GM21515 (cell line): ENCODE data around the gene GHITM.
"Not testable (repeated sequence)": the region's sequence is repeated elsewhere in the genome, so short reads cannot be mapped to it uniquely, and the experiment has no call there.

Experiments used
- ATAC-seq: cut with Tn5 transposase; IDR thresholded peaks from one replicate; pipeline ENCODE4 v1.9.1; 2021; ENCODE audit not compliant: unreplicated experiment

Gene GHITM

GRCh38 chr10:84147347-84147746 is 8.0 kb downstream of the GHITM start:
- ATAC-seq, result no peak

- not testable (repeated sequence) for ATAC-seq
Measured at GRCh38 chr10:84148006-84148597, 8.8 kb downstream of the GHITM start.

DNA sequence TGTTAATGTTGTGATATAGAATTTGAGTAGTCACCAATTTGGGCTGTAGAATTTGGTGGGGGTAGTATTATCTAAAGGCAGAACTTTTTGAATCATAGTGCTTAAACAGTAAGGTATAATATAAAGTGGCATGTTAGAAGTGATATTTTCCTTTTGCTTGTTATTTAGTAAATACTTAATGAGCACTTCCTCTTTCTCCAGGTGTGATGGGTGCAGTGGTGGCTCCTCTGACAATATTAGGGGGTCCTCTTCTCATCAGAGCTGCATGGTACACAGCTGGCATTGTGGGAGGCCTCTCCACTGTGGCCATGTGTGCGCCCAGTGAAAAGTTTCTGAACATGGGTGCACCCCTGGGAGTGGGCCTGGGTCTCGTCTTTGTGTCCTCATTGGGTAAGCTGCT is 10.5 kb downstream of the GHITM start:
- no peak for ATAC-seq

GRCh38 chr10:84152769-84153168 is 13.5 kb downstream of the GHITM start:
- ATAC-seq, result no peak

DNA sequence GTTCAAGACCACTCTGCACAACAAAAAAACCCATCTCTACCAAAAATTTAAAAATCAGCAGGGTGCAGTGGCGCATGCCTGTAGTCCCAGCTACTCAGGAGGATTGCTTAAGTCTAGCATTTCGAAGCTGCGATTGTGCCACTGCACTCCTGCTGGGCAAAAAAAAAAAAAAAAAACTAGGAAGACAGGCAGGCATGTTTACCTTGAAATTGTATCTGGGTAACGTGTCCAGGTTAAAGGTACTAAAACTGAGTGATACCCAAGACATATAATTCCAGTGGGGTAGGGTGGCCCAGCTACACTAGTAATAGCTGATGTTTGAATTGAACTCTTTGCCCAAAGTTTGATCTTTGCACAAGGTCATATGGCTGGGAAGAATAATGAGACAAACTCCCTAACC is 16.2 kb downstream of the GHITM start:
- no peak for ATAC-seq

GRCh38 chr10:84156009-84156408 is 16.7 kb downstream of the GHITM start:
- no peak for ATAC-seq

DNA sequence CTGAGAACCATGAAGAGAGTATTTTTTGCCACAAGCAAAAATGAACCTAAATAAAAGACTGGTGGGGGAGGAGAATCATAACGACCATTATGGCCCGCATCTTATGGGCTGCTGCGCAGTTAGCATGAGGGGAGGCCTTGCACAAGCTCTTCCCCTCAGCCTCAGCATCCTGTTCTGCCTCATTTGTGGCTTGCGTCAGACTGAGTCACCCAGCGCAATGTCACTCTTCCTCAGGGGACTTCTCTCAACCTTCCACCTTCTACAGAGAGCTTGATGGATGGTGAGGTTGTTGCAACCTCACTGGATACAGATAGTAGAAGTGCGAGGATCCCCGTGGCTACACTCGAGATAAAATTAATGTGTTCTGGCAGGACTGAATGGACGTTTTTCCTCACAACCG is 17.5 kb downstream of the GHITM start:
- no peak for ATAC-seq

- ATAC-seq, result no peak
Measured at GRCh38 chr10:84158061-84158460, 18.8 kb downstream of the GHITM start.

- ATAC-seq, result no peak
Measured at GRCh38 chr10:84158550-84158949, 19.2 kb downstream of the GHITM start.

DNA sequence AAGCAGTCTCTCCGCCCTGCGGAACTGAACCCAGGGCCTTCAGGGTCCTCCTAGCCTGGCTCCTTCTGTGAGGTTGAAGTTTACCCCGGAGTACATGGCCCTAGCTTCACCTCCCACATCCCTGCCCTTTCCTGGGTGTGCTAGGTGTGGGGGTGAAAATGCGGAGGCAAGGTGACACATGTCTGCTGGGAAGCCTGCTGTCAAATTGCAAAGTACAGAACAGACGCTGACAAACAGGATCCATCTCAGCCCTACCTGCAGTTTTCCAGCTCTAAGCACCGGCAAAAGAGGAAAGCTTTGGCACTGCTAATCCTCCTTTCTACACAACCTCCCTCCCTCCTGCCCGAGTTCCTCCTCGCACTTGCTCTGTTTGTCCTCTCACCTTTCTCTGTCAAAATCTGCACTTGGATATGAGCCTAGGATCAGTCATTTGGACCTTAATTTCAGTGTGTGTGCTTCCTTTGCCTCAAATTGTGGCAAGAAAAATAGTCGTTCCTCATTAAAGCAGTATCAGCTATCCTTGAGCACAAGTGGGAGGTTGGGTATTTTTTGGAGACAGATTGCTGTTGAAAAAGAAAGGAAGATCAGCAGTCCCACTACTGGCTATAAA is 19.9 kb downstream of the GHITM start:
- ATAC-seq, result no peak

GRCh38 chr10:84160663-84161362 is 21.5 kb downstream of the GHITM start:
- ATAC-seq, result no peak

- ATAC-seq, result no peak
Measured at GRCh38 chr10:84163996-84164395, 24.7 kb downstream of the GHITM start.

GRCh38 chr10:84164442-84164841 is 25.1 kb downstream of the GHITM start:
- no peak for ATAC-seq

DNA sequence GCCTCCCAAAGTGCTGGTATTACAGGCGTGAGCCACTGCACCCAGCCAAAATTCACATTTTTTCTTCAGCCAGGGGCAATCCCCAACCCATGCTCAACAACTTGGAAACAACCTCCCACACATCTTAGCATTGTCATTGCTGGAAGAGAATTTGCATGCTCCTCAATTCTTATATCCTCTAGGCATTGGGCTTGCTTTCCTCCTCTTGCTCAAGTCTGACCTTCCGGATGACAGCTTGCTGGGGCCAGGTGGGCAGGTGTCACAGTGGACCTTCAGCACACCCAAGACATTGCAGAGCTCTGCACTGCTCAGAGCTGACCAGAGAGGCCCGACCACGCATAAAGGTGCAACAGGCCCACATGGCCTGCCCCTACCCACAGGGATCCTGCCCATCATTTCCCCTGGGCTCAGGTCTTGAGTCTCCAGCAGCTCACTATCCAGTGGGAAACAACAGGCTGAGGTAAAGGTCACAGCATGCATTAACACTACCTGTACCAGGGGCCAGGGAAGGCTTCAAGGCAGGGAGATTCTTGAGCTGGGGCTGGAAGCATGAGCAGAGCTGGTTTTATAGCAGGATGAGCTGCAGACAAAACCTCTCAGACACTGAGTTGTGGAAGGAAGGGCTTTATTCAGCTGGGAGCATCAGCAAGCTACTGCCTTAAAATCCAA is 27.4 kb downstream of the GHITM start:
- peak; percentile 39 for ATAC-seq

GRCh38 chr10:84167289-84167653 is 28.0 kb downstream of the GHITM start:
- not testable (repeated sequence) for ATAC-seq

- ATAC-seq, result not testable (repeated sequence)
Measured at GRCh38 chr10:84168382-84168781, 29.1 kb downstream of the GHITM start.

GRCh38 chr10:84171237-84171636 is 31.9 kb downstream of the GHITM start:
- ATAC-seq, result not testable (repeated sequence)

DNA sequence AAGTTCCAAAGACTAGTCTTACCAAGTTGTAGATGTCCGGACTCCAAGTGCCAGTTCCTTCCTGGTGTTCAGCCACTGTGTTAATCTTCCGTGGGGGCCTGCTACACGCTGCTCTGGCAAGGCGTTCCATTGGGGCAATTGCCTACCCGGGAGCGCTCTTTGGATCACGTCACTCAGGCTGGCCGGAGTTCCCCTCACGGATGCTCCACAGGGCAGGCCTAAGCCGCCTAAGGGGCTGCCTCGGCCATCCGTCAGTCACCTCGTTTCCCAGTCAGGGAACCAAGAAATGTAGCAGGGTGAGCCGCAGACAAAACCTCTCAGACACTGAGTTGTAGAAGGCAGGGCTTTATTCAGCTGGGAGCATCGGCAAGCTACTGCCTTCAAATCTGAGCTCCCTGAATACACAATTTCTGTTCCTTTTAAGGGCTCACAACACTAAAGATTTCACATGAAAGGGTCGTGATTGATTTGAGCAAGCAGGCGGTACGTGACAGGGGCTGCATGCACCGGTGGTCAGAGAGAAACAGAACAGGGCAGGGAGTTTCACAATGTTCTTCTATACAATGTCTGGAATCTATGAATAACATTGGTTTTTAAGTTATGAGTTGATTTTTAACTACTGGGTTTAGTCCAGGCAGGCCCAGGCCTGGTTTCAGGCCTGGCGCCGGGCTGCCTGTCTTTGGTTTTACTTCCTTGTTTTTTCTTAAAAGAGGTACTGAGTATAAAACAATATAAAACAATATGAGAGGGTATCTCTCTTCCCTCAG is 32.6 kb downstream of the GHITM start:
- not testable (repeated sequence) for ATAC-seq

GRCh38 chr10:84172467-84173356 is 33.4 kb downstream of the GHITM start:
- ATAC-seq, result peak; percentile 63

DNA sequence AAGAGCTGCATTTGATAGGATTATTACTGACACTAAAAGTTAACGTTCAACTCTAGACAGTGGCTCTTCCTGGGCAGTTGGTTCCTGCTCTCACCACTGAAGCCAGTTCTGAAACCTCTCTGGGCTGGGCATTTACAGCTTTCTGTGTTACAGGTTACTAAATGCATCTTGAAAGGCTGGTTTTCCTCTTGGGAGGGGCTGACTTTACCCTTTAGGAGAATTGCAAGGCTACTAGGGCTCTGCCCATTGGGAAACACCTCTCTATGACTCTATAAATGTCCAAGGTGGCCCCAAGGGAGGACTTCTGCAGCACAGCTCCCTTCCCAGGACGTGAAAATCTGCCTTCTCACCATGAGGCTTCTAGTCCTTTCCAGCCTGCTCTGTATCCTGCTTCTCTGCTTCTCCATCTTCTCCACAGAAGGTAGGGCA is 34.2 kb downstream of the GHITM start, which contains the start of gene GPR15LG:
TSS of gene GPR15LG (plus strand) at position 301 of the 429 bp plus-strand sequence. CDS start at position 352, 51 bp downstream.
- peak; percentile 34 for ATAC-seq
